SK-N-MC (cell line): ENCODE measurements around the gene RPL9.
"Not testable (repeated sequence)": the region's sequence is repeated elsewhere in the genome, so short reads cannot be mapped to it uniquely, and the experiment has no call there.

Experiments
- EZH2 ChIP-seq: fragments of 200-600 bp; sonication (generic); IDR thresholded peaks from one replicate; pipeline ENCODE4 v1.6.1; 2017; ENCODE audit warnings: antibody characterized with exemption
- POLR2AphosphoS5 ChIP-seq: IDR thresholded peaks from 2 replicates; pipeline ENCODE4 v1.6.1; 2012; ENCODE audit warnings: mild to moderate bottlenecking, low read depth, low read length, borderline replicate concordance

DNA sequence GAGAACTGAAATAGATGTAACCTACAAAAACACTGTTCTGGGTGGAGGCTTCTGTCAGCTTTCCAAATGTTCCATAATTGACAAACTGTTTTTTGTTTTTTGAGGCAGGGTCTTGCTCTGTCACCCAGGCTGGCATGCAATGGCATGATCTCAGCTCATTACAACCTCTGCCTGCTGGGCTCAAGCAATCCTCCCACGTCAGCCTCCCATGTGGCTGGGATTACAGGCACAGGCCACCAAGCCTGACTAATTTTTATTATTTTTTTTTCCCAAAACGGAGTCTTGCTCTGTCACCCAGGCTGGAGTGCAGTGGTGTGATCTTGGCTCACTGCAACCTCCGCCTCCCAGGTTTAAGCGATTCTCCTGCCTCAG is 43.9 kb upstream of the RPL9 start:
- TF ChIP-seq POLR2AphosphoS5, EZH2: not testable (repeated sequence)
